ENCODE data around the gene TMX2. TPM values are rescaled to one million over a fixed set of nuclear protein-coding genes. Genes with fewer than 3 reads are reported as not detected.
A peak's percentile ranks its signal among the peaks of the same experiment; 100 is the strongest.

The TMX2 gene
- total and polyA plus RNA-seq, 9 of the 15 experiments (the other 6 are each of a cell fraction or from before 2014, with no cell fraction given): 176 to 433 (median 227) TPM

DNA sequence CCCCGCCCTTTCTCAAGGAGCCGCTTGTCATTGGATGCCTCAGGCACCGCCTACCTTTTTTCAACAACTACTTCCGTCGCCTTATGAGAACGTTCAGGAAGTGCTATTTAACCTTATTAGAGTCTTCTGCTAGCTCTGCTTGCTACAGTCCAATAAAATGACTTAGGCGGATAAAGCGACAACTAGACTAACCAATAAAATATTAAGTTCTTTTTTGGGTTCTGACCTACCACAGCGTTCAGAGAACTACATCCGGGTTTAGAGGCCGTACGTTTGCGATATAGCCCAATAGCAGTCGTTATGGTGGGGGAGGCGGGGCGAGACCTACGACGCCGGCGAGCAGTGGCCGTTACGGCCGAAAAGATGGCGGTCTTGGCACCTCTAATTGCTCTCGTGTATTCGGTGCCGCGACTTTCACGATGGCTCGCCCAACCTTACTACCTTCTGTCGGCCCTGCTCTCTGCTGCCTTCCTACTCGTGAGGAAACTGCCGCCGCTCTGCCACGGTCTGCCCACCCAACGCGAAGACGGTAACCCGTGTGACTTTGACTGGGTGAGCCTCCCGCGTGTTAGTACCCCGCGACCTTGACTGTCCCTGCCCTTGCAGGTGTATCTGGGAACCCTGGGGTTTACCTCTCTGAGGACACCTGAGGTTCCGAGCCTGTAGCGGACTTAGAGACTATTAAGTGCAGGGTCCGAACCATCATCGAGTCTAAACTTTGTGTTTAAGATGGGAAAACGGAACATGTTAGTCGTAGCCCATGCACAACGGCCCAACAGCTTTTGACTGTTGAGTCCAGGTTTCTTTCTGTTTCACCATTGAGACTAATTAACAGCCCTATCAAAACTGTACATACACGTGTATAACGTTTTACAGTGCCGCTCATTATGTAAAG is at the start of gene TMX2 (continued):
- TF ChIP-seq RERE (CRISPR knock-in tag; IDR thresholded peaks at IDR 0.05; ENCODE audit: borderline replicate concordance): no peak
- no peak for TF ChIP-seq HIVEP1 (CRISPR knock-in tag; IDR thresholded peaks at IDR 0.05)
- TF ChIP-seq, protein P1, sequence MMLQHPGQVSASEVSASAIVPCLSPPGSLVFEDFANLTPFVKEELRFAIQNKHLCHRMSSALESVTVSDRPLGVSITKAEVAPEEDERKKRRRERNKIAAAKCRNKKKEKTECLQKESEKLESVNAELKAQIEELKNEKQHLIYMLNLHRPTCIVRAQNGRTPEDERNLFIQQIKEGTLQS (IDR thresholded peaks at IDR 0.05): no peak
- TF ChIP-seq, protein P1 (CRISPR knock-in tag; conservative IDR thresholded peaks at IDR 0.05): no peak
- TF ChIP-seq TBP (optimal IDR thresholded peaks at IDR 0.05; ENCODE audit: low read depth, low read length): peak; percentile 89
- TF ChIP-seq, protein P2, sequence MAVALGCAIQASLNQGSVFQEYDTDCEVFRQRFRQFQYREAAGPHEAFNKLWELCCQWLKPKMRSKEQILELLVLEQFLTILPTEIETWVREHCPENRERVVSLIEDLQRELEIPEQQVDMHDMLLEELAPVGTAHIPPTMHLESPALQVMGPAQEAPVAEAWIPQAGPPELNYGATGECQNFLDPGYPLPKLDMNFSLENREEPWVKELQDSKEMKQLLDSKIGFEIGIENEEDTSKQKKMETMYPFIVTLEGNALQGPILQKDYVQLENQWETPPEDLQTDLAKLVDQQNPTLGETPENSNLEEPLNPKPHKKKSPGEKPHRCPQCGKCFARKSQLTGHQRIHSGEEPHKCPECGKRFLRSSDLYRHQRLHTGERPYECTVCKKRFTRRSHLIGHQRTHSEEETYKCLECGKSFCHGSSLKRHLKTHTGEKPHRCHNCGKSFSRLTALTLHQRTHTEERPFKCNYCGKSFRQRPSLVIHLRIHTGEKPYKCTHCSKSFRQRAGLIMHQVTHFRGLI (CRISPR knock-in tag; IDR thresholded peaks at IDR 0.05): no peak
- peak; percentile 61; the same call in 1 of the 2 replicates for TF ChIP-seq PML (IDR thresholded peaks at IDR 0.05; ENCODE audit: low read length)
- TF ChIP-seq CC2D1A (IDR thresholded peaks at IDR 0.05): no peak
- TF ChIP-seq SRSF3 (IDR thresholded peaks at IDR 0.05; ENCODE audit: insufficient read depth, low read length): 0 out of 2 replicates have a peak, but pooled peaks have one; percentile 47
- TF ChIP-seq FOXA3 (CRISPR knock-in tag; conservative IDR thresholded peaks at IDR 0.05 in 1 of 2, IDR thresholded peaks at IDR 0.05 in 1 of 2): 0 out of 4 replicates have a peak, but pooled peaks of 1 of the 2 experiments have one; percentile 42
- 0 out of 2 replicates have a peak, but pooled peaks have one; percentile 34 for TF ChIP-seq GMEB1 (CRISPR knock-in tag; IDR thresholded peaks at IDR 0.05)
- peak; percentile 91 for TF ChIP-seq RBFOX2 (IDR thresholded peaks at IDR 0.05; ENCODE audit: low read depth, low read length)
- TF ChIP-seq TBL1XR1 (IDR thresholded peaks at IDR 0.05; ENCODE audit: low read length in 2 of 2): no peak
- peak; percentile 42; the same call in 1 of the 2 replicates for TF ChIP-seq DIDO1 (tag; IDR thresholded peaks at IDR 0.05; ENCODE audit: low read depth)
- no peak for TF ChIP-seq ZC3H4 (CRISPR knock-in tag; IDR thresholded peaks at IDR 0.05; ENCODE audit: borderline replicate concordance)
